CD14-positive monocyte (primary cell): ENCODE measurements around the gene SUPT20HL2. TPM values are rescaled to one million over a fixed set of nuclear protein-coding genes. Genes with fewer than 3 reads are reported as not detected.

Source experiments
- DNase-seq, 3 donors: peaks; one replicate each; pipeline ENCODE4 v3.0.0-alpha.2; 2011 to 2022
- H2AFZ ChIP-seq: 2 replicates; pipeline ENCODE4 v1.6.0; 2012; ENCODE audit warnings: mild to moderate bottlenecking, low read depth, low read length, inconsistent platforms; ENCODE audit not compliant: insufficient read depth, poor library complexity, severe bottlenecking
- H3K27ac ChIP-seq, 2 donors: 1 replicate in 1 of 2; 2 replicates in 1 of 2; pipeline ENCODE4 v1.5.1; 2012 to 2013; ENCODE audit warnings: low read length in 2 of 2, control low read depth in 1 of 2, inconsistent platforms in 1 of 2, low read depth in 1 of 2, mild to moderate bottlenecking in 1 of 2
- H3K27me3 ChIP-seq, 2 donors: one replicate each; pipeline versions ENCODE4 v1.6.0 to v1.6.1; 2011 to 2013; ENCODE audit warnings: low read length in 2 of 2; ENCODE audit not compliant: control insufficient read depth in 2 of 2, insufficient read depth in 2 of 2
- H3K36me3 ChIP-seq, 2 donors: replicated peaks in 1 of 2; 1 replicate in 1 of 2; 2 replicates in 1 of 2; pipeline versions ENCODE4 v1.5.1 to v1.6.1; 2012 to 2013; ENCODE audit warnings: low read length in 2 of 2, control low read depth in 1 of 2, inconsistent platforms in 1 of 2, mild to moderate bottlenecking in 1 of 2; ENCODE audit not compliant: insufficient read depth in 2 of 2, control insufficient read depth in 1 of 2
- H3K4me1 ChIP-seq, 2 donors: 1 replicate in 1 of 2; 2 replicates in 1 of 2; pipeline versions ENCODE4 v1.5.1 to v1.6.1; 2012 to 2013; ENCODE audit warnings: low read length in 2 of 2, control low read depth in 1 of 2, inconsistent platforms in 1 of 2, mild to moderate bottlenecking in 1 of 2, moderate library complexity in 1 of 2; ENCODE audit not compliant: insufficient read depth in 2 of 2, control insufficient read depth in 1 of 2
- H3K4me2 ChIP-seq: replicated peaks from 2 replicates; pipeline ENCODE3; 2012; ENCODE audit warnings: low read length, moderate library complexity, mild to moderate bottlenecking; ENCODE audit not compliant: poor library complexity, severe bottlenecking; ENCODE audit errors: extremely low read depth
- H3K4me3 ChIP-seq, 3 experiments: fragments of 200-600 bp in 1 of 3; sonication (generic) in 1 of 3; replicated peaks in 1 of 3; 1 replicate in 2 of 3; 2 replicates in 1 of 3; pipeline ENCODE4 v1.5.1; 2011 to 2013; ENCODE audit warnings: low read length in 3 of 3, mild to moderate bottlenecking in 3 of 3, control low read depth in 2 of 3, low read depth in 2 of 3, inconsistent platforms in 1 of 3, moderate library complexity in 1 of 3
- H3K79me2 ChIP-seq: 2 replicates; pipeline ENCODE4 v1.6.0; 2012; ENCODE audit warnings: mild to moderate bottlenecking, control low read depth, inconsistent platforms, low read length, moderate library complexity; ENCODE audit not compliant: insufficient read depth
- H3K9ac ChIP-seq: 2 replicates; pipeline ENCODE4 v1.6.0; 2017; ENCODE audit warnings: low read length, mild to moderate bottlenecking; ENCODE audit not compliant: insufficient read depth, poor library complexity, severe bottlenecking
- H3K9me3 ChIP-seq, 2 donors: replicated peaks in 1 of 2; 1 replicate in 1 of 2; 2 replicates in 1 of 2; pipeline versions ENCODE4 v1.5.1 to v1.6.1; 2012 to 2013; ENCODE audit warnings: low read length in 2 of 2, control low read depth in 1 of 2; ENCODE audit not compliant: control insufficient read depth in 1 of 2, insufficient read depth in 1 of 2
- H4K20me1 ChIP-seq: 2 replicates; pipeline ENCODE4 v1.6.0; 2012; ENCODE audit warnings: mild to moderate bottlenecking, low read length, control low read depth, moderate library complexity; ENCODE audit not compliant: insufficient read depth
- H3K27ac Mint-ChIP-seq, 7 donors: one replicate each; pipeline ENCODE4 v1.8.0; 2020; ENCODE audit warnings: mild to moderate bottlenecking in 7 of 7, mixed read lengths in 7 of 7, moderate library complexity in 6 of 7, inconsistent platforms in 2 of 7
- H3K27me3 Mint-ChIP-seq, 3 donors: one replicate each; pipeline ENCODE4 v1.8.0; 2021 to 2022; ENCODE audit warnings: low read depth in 3 of 3, mild to moderate bottlenecking in 3 of 3, mixed read lengths in 3 of 3, moderate library complexity in 3 of 3, inconsistent platforms in 1 of 3
- H3K36me3 Mint-ChIP-seq, 2 donors: one replicate each; pipeline ENCODE4 v1.8.0; 2020; ENCODE audit warnings: mixed read lengths in 2 of 2, inconsistent platforms in 1 of 2, mild to moderate bottlenecking in 1 of 2
- H3K4me1 Mint-ChIP-seq: one replicate; pipeline ENCODE4 v1.8.0; 2020; ENCODE audit warnings: mild to moderate bottlenecking, mixed read lengths
- H3K4me3 Mint-ChIP-seq, 2 donors: one replicate each; pipeline ENCODE4 v1.8.0; 2020; ENCODE audit warnings: mild to moderate bottlenecking in 2 of 2, mixed read lengths in 2 of 2, moderate library complexity in 1 of 2
- H3K9me3 Mint-ChIP-seq, 7 donors: one replicate each; pipeline ENCODE4 v1.8.0; 2020 to 2022; ENCODE audit warnings: mixed read lengths in 7 of 7, mild to moderate bottlenecking in 6 of 7, moderate library complexity in 6 of 7, inconsistent platforms in 2 of 7
- CTCF ChIP-seq: fragments of 200-600 bp; IDR thresholded peaks from one replicate; pipeline ENCODE4 v1.8.0; 2022; ENCODE audit warnings: antibody characterized with exemption, mild to moderate bottlenecking
- WGBS: methylation state at CpG from one replicate; pipeline ENCODE4 v1.1.5; 2013; ENCODE audit warnings: missing lambda C conversion rate; ENCODE audit not compliant: insufficient coverage; 5-methylcytosine and 5-hydroxymethylcytosine counted together
- intact Hi-C, 2 donors: fragments of 100-400 bp; cut with micrococcal nuclease; formaldehyde crosslinking; loops; one replicate each; pipeline versions ENCODE4 v1.15.0 to v1.15.1; 2023
- polyA plus RNA-seq, 3 donors: library from polyadenylated mRNA; depleted of rRNA in 1 of 3; unstranded in 2 of 3; stranded (reverse) in 1 of 3; fragments of 300-500 nt in 2 of 3; fragments of >200 nt in 1 of 3; fragmentation: Illumina TruSeq in 2 of 3; gene quantifications; 1 replicate in 2 of 3; 2 replicates in 1 of 3; pipeline ENCODE4 v1.2.3, GENCODE V29; 2012 to 2021

Gene SUPT20HL2
- polyA plus RNA-seq, 3 donors, result not detected

GRCh38 chrX:24360272-24360671 is 46.4 kb upstream of the SUPT20HL2 start, which contains the start of gene SUPT20HL1:
Gene SUPT20HL1, plus strand, starts transcription at chrX:24360639. Its CDS starts 2,122 bp downstream, at chrX:24362761.
- Mint-ChIP-seq H3K9me3 (peaks cover 0 to 13% (median 0%) of the 10 kb centered on the region in 7 donors), H3K27me3 (peaks cover 0 to 25% (median 0%) of the 10 kb centered on the region in 3 donors), H3K27ac (peak within 1 kb of the TSS in 1 of 7 donors; percentile 30), H3K4me1 (peaks cover 5% of the 10 kb centered on the region), H3K36me3 (no peaks in the 10 kb centered on the region), H3K4me3 (no peak within 1 kb of the TSS)
- H4K20me1 ChIP-seq, result no peaks in the 10 kb centered on the region
- H3K4me1 ChIP-seq, result no peaks in the 10 kb centered on the region
- H3K4me3 ChIP-seq, result no peak within 1 kb of the TSS
- TF ChIP-seq CTCF, result no peak
- H2AFZ ChIP-seq, result no peak within 1 kb of the TSS
- intact Hi-C loops, result no loop called here
- no peak for DNase-seq
- H3K36me3 ChIP-seq, result no peaks in the 10 kb centered on the region
- H3K9me3 ChIP-seq, result no peaks in the 10 kb centered on the region
- H3K79me2 ChIP-seq, result no peaks in the 10 kb centered on the region
- WGBS, result no CpG with 5 or more reads among the region's 3 CpGs
- no peak within 1 kb of the TSS for H3K27ac ChIP-seq
- H3K4me2 ChIP-seq, result no peak within 1 kb of the TSS
- H3K9ac ChIP-seq, result no peak within 1 kb of the TSS
- H3K27me3 ChIP-seq, result peaks cover 0 to 4% of the 10 kb centered on the region in 2 donors

GRCh38 chrX:24357106-24357505 is 43.2 kb upstream of the SUPT20HL2 start:
- H3K4me3 ChIP-seq, result no peak overlapping the region
- no peaks in the 10 kb centered on the region for H3K36me3 Mint-ChIP-seq
- H3K9me3 ChIP-seq, result no peaks in the 10 kb centered on the region
- no peaks in the 10 kb centered on the region for H3K36me3 ChIP-seq
- no peak for DNase-seq
- H2AFZ ChIP-seq, result no peak overlapping the region
- H3K9me3 Mint-ChIP-seq, result peaks cover 0 to 8% (median 0%) of the 10 kb centered on the region in 7 donors
- H3K27ac Mint-ChIP-seq, result no peak overlapping the region
- H3K9ac ChIP-seq, result no peak overlapping the region
- no peaks in the 10 kb centered on the region for H3K4me1 ChIP-seq
- H3K4me3 Mint-ChIP-seq, result no peak overlapping the region
- H3K4me2 ChIP-seq, result no peak overlapping the region
- peaks cover 0 to 12% (median 0%) of the 10 kb centered on the region in 3 donors for H3K27me3 Mint-ChIP-seq
- H3K27ac ChIP-seq, result no peak overlapping the region
- intact Hi-C loops, result no loop called here
- H3K27me3 ChIP-seq, result peaks cover 0 to 4% of the 10 kb centered on the region in 2 donors
- no peak for TF ChIP-seq CTCF
- peaks cover 5% of the 10 kb centered on the region for H3K4me1 Mint-ChIP-seq
- no peaks in the 10 kb centered on the region for H3K79me2 ChIP-seq
- H4K20me1 ChIP-seq, result no peaks in the 10 kb centered on the region
